GM18873 (cell line): ENCODE data around the gene EFNA4.

Experiments used
- ATAC-seq: cut with Tn5 transposase; IDR thresholded peaks from one replicate; pipeline ENCODE4 v1.9.1; 2021; ENCODE audit warnings: mild to moderate bottlenecking, moderate library complexity, moderate number of reproducible peaks; ENCODE audit not compliant: unreplicated experiment, low FRiP score

The EFNA4 gene

GRCh38 chr1:155071701-155072100 lies 8.2 kb downstream of the EFNA4 start:
- ATAC-seq, result no peak

- no peak for ATAC-seq
Observed at GRCh38 chr1:155072531-155073289, 9.2 kb downstream of the EFNA4 start.

- ATAC-seq, result no peak
Observed at GRCh38 chr1:155073377-155074242, 10.1 kb downstream of the EFNA4 start.

GRCh38 chr1:155075535-155075934 lies 12.0 kb downstream of the EFNA4 start:
- ATAC-seq, result no peak

- ATAC-seq, result no peak
Observed at GRCh38 chr1:155076371-155076770, 12.8 kb downstream of the EFNA4 start.

- ATAC-seq, result no peak
Observed at GRCh38 chr1:155077346-155077745, 13.8 kb downstream of the EFNA4 start.

- ATAC-seq, result no peak
Observed at GRCh38 chr1:155077758-155078445, 14.4 kb downstream of the EFNA4 start.

- no peak for ATAC-seq
Observed at GRCh38 chr1:155078469-155079209, 15.1 kb downstream of the EFNA4 start, which contains the start of gene EFNA3. EFNA3 (plus strand) TSS chr1:155078837; CDS start chr1:155078942, 105 bp downstream.

GRCh38 chr1:155079210-155079486 lies 15.6 kb downstream of the EFNA4 start:
- no peak for ATAC-seq

GRCh38 chr1:155079487-155080311 lies 16.2 kb downstream of the EFNA4 start:
- ATAC-seq, result no peak

- ATAC-seq, result no peak
Observed at GRCh38 chr1:155080312-155081228, 17.0 kb downstream of the EFNA4 start.

- no peak for ATAC-seq
Observed at GRCh38 chr1:155081472-155082300, 18.1 kb downstream of the EFNA4 start.

GRCh38 chr1:155082301-155083051 lies 18.9 kb downstream of the EFNA4 start:
- ATAC-seq, result no peak

- ATAC-seq, result no peak
Observed at GRCh38 chr1:155083052-155083541, 19.6 kb downstream of the EFNA4 start.

- no peak for ATAC-seq
Observed at GRCh38 chr1:155083865-155084721, 20.6 kb downstream of the EFNA4 start.
